IPS-18c (cell line): ENCODE data around the gene ERN1.
"Not testable (repeated sequence)": the region's sequence is repeated elsewhere in the genome, so short reads cannot be mapped to it uniquely, and the experiment has no call there.

Source experiments
- H3K4me3 ChIP-seq: 2 replicates; pipeline ENCODE4 v1.7.0; 2013; ENCODE audit warnings: low read depth, mild to moderate bottlenecking, low read length, moderate library complexity; ENCODE audit not compliant: insufficient read depth
- H3K9me3 ChIP-seq: one replicate; pipeline ENCODE4 v1.6.1; 2013; ENCODE audit warnings: mild to moderate bottlenecking, low read length, moderate library complexity; ENCODE audit not compliant: control insufficient read depth, insufficient read depth

Gene ERN1

GRCh38 chr17:64125937-64126336, 4.0 kb downstream of the ERN1 start:
- no peak overlapping the region for H3K4me3 ChIP-seq
- no peaks in the 10 kb centered on the region for H3K9me3 ChIP-seq

- H3K9me3 ChIP-seq = no peaks in the 10 kb centered on the region
- H3K4me3 ChIP-seq = no peak overlapping the region
Observed at GRCh38 chr17:64124609-64125008, 5.3 kb downstream of the ERN1 start.

GRCh38 chr17:64123114-64123513, 6.8 kb downstream of the ERN1 start:
- Histone ChIP-seq H3K4me3 (no peak overlapping the region), H3K9me3 (no peaks in the 10 kb centered on the region)

- not testable (repeated sequence) for H3K9me3 ChIP-seq, H3K4me3 ChIP-seq
Observed at GRCh38 chr17:64120972-64121786, 8.8 kb downstream of the ERN1 start.

GRCh38 chr17:64120159-64120810, 9.7 kb downstream of the ERN1 start:
- Histone ChIP-seq H3K9me3 (no peaks in the 10 kb centered on the region), H3K4me3 (no peak overlapping the region)

GRCh38 chr17:64117981-64118979, 11.7 kb downstream of the ERN1 start:
- Histone ChIP-seq H3K4me3 (no peak overlapping the region), H3K9me3 (no peaks in the 10 kb centered on the region)

- H3K9me3 ChIP-seq = no peaks in the 10 kb centered on the region
- H3K4me3 ChIP-seq = no peak overlapping the region
Observed at GRCh38 chr17:64115822-64116534, 14.0 kb downstream of the ERN1 start.

GRCh38 chr17:64115043-64115698, 14.8 kb downstream of the ERN1 start:
- no peaks in the 10 kb centered on the region for H3K9me3 ChIP-seq
- H3K4me3 ChIP-seq = no peak overlapping the region

- Histone ChIP-seq H3K9me3 (no peaks in the 10 kb centered on the region), H3K4me3 (no peak overlapping the region)
Observed at GRCh38 chr17:64113006-64113405, 16.9 kb downstream of the ERN1 start.

- H3K4me3 ChIP-seq = no peak overlapping the region
- H3K9me3 ChIP-seq = no peaks in the 10 kb centered on the region
Observed at GRCh38 chr17:64111831-64112230, 18.1 kb downstream of the ERN1 start.

- Histone ChIP-seq H3K9me3 (no peaks in the 10 kb centered on the region), H3K4me3 (no peak overlapping the region)
Observed at GRCh38 chr17:64110379-64111152, 19.4 kb downstream of the ERN1 start.

- no peak overlapping the region for H3K4me3 ChIP-seq
Observed at GRCh38 chr17:64109400-64109799, 20.5 kb downstream of the ERN1 start.

GRCh38 chr17:64107500-64108236, 22.3 kb downstream of the ERN1 start:
- H3K9me3 ChIP-seq = no peaks in the 10 kb centered on the region

More at GRCh38 chr17:64109400-64109799, 20.5 kb downstream of the ERN1 start:
- no peaks in the 10 kb centered on the region for H3K9me3 ChIP-seq

GRCh38 chr17:64106918-64107317, 23.0 kb downstream of the ERN1 start:
- Histone ChIP-seq H3K9me3 (no peaks in the 10 kb centered on the region), H3K4me3 (no peak overlapping the region)

More at GRCh38 chr17:64107500-64108236, 22.3 kb downstream of the ERN1 start:
- no peak overlapping the region for H3K4me3 ChIP-seq
